ENCODE data around the gene BICC1.

BICC1 gene

DNA sequence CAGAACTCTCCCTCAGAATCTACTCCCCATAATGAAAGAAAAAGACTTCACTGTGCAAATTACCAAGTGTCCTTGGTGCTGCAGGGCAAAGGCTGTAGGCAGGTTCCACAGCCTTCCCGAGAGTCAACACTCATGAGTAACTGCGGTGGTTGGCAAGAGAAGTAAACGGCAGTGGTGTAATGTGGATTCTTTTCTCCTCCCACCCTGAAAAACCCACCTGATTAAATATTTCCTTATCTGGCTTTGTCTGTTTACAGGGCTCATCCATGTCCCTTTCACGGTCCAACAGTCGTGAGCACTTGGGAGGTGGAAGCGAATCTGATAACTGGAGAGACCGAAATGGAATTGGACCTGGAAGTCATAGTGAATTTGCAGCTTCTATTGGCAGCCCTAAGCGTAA, 300.9 kb downstream of the BICC1 start:
- DNase-seq (ENCODE audit: low read depth in 2 of 3, low spot score in 2 of 3), result no peak

DNA sequence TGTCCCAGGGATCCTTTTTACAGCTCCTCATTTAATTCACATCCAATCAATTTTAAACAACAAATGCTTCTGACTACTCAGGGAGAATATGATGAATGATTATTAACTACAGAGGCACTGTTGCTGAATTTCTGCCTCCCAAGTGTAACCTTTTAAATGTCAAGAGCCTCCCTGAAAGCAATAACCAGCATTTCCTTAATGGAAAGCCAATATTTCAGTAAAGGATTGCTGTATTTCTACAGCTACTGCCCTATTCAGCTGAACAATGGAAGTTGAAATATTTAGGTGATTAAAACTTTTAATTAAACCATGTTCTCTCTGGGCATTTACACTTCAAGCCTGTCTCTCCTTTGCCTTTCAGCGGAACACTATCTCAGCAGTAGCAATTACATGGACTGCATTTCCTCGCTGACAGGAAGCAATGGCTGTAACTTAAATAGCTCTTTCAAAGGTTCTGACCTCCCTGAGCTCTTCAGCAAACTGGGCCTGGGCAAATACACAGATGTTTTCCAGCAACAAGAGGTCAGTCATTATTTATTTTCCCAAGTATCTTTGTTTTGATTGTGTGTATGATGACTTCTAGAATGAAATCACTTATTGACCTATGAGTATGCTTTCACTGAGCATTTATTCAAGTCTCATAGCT, 304.7 kb downstream of the BICC1 start:
- no peak for DNase-seq (ENCODE audit: low read depth in 2 of 3, low spot score in 2 of 3)

DNA sequence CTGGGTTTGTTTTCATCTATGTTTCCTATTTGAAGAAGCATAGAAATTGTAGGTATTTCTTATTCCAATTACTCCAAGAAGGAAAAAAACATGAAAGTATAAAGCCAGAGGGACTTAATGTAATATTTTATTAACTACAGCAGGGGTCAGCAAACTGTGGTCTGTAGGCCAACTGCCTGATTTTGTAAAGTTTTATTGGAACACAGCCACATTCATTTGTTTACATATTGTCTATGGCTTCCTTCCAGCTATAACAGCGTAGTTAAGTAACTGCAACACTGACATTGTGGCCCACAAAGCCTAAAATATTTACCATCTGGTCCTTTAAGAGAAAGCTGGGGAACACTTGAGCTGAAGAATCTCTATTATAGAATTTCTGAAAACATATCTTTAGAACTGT, 306.2 kb downstream of the BICC1 start:
- no peak for DNase-seq (ENCODE audit: low read depth in 2 of 3, low spot score in 2 of 3)

DNA sequence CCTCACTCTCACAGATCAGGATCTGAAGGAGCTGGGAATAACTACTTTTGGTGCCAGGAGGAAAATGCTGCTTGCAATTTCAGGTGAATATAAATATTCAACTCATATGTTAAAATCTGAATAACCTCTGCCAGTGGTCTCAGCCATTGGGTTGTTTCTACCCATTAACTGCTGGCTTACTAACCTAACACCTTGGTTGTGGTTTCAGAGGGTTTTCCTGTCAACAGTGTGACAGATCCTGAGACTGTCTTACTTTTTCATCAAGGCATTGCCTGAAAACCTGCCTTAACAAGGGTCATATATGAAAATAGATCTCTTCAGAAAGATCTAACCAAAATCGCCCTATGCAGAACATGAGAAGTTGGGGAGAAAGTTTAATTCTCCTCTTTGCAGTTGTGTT, 307.7 kb downstream of the BICC1 start:
- DNase-seq (ENCODE audit: low read depth in 2 of 3, low spot score in 2 of 3), result no peak

DNA sequence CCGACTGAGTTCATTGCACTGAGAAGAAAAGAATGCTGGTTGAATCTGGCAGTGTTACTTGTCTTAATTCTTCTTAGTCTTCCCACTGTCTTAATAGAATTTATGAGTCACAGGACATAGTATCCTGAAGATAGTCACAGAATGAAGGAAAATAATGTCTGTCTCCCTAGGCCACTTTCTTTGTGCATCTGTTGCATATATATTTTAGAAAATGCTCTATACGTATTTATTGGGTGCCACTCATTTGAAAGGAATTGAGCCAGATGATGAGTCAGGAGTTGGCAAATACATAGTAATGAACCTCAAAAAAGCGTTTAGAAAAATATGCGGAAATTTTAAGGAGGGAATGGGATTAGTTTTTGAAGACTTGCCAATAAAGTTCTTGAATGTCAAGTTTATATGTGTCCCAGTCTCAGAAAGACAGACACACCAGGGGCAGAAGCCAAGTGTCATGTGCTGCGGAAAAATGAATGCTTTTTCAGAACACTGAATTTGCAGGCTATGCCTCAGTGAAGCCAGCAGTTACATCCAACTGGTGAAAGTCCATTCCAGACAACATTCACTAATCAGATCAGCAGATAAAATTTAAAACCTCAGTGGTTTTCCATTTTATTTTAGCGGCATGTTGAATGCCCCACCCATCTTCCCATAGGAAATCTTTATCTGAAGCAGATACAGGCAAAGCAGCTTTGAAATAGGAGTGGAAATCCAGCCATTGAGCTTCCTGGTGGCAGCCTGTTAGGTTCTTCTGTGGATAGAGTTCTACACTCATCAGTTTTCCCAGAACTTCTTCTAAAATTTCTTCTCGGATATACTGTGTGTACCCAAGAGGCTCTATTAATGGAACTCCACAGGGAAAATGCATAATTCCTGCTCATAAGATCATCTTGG, 308.4 kb downstream of the BICC1 start:
- DNase-seq (ENCODE audit: low read depth in 2 of 3, low spot score in 2 of 3), result no peak

DNA sequence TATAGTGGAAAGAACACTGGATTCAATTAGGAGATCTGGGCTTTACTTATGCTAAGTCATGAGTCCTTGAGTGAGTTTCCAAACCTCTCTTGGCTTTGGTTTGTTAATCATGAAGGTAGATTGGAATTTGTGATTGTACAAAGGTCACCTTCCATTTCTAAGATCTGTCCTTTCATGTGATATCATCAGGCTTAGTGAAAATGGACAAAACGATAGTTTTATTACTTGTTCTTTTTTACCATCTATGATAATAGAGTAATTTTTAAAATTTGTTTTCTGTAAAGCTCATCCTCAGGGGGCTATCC, 309.0 kb downstream of the BICC1 start:
- DNase-seq (ENCODE audit: low read depth in 2 of 3, low spot score in 2 of 3), result no peak

DNA sequence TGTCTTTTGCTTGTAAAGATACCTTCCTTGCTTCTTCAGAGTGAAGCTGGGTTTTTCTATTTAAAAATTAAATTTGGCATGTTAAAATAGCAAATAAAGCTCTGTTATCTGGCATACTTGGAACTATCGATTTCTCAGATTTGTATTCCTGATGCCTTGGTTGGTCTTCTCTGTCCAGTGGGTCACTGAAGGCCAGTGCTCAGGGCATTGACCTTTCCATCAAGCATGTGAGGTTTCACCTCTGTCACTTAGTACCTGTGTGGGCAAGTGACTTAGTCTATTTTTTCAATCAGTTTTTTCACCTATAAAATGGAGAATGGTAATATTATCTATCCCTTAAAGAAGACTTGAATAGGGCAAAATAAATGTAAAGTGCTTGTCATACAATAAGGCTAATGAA, 311.3 kb downstream of the BICC1 start:
- no peak for DNase-seq (ENCODE audit: low read depth in 2 of 3, low spot score in 2 of 3)

- no peak for DNase-seq (ENCODE audit: low read depth in 2 of 3, low spot score in 2 of 3)
Measured at GRCh38 chr10:58824396-58824795, 311.7 kb downstream of the BICC1 start.

- DNase-seq (ENCODE audit: low read depth in 2 of 3, low spot score in 2 of 3), result no peak
Measured at GRCh38 chr10:58826694-58827093, 314.0 kb downstream of the BICC1 start.

DNA sequence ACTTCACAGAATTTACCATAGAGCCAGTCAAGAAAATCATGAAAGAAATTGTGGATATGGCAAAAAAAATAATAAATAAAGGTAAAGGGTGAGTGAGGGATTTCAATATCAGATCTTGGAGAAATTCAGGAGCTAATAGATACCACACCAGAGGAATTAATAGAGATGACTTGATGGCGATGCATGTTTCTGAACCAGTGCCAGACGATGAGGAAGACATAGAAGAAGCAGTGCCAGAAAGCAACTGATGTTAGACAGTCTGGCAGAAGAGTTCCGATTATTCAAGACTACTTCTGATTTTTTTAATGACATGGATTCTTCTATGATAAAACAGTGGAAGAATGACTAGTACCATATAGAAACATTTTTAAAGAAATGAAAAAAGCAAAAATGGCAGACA, 314.7 kb downstream of the BICC1 start:
- no peak for DNase-seq (ENCODE audit: low read depth in 2 of 3, low spot score in 2 of 3)

GRCh38 chr10:58829839-58830238, 317.2 kb downstream of the BICC1 start:
- DNase-seq (ENCODE audit: low read depth in 2 of 3, low spot score in 2 of 3), result no peak

DNA sequence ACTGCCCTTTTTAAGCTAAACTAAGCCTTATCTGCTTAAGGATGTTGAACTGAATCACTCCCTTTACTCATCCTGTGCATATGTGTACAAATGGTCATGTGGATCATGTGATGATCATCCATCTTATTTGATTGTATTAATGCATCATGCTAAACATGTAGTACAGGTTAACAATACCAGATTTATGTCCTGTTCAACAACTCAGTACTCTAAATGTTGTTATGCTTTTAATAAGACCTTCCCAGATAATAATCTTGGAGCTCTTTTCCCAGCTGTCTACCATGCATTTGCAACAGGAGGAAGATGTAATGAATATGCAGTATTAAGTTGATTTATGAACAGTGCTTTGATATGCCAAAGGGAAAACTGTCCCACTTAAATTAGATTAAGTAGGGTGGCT, 318.0 kb downstream of the BICC1 start:
- DNase-seq (ENCODE audit: low read depth in 2 of 3, low spot score in 2 of 3), result no peak

GRCh38 chr10:58833771-58834561, 321.3 kb downstream of the BICC1 start:
- no peak for DNase-seq (ENCODE audit: low read depth in 2 of 3, low spot score in 2 of 3)

- no peak for DNase-seq (ENCODE audit: low read depth in 2 of 3, low spot score in 2 of 3)
Measured at GRCh38 chr10:58836176-58836700, 323.6 kb downstream of the BICC1 start.

DNA sequence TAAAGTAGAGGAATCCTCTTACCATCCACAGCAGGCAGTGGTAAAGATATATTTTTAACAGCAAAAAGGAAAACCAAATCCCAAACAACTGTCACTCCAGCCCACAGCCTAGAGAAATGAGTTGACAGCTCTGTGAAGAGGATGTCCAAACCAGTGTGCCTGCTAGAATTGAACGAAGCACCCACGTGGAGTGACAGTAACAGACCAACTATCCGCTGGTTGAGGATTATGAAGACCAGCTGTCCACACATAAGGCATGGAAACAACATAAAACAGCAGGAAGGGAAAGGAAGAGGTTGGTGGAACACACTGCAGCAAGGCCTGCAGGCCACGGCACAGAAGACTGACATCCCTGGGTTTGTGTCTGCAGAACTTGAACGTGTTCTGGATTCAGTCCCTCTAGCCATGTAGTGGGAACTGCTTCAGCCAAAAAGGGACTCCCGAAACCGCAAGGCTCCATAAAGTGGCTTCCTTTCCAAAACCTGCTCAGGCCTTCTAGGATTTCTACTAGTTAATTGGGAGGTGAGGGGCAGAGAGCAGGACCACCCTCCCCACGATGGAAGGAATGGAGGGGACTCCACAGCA, 324.4 kb downstream of the BICC1 start:
- no peak for DNase-seq (ENCODE audit: low read depth in 2 of 3, low spot score in 2 of 3)

- DNase-seq (ENCODE audit: low read depth in 2 of 3, low spot score in 2 of 3), result no peak
Measured at GRCh38 chr10:58837826-58838225, 325.2 kb downstream of the BICC1 start.

DNA sequence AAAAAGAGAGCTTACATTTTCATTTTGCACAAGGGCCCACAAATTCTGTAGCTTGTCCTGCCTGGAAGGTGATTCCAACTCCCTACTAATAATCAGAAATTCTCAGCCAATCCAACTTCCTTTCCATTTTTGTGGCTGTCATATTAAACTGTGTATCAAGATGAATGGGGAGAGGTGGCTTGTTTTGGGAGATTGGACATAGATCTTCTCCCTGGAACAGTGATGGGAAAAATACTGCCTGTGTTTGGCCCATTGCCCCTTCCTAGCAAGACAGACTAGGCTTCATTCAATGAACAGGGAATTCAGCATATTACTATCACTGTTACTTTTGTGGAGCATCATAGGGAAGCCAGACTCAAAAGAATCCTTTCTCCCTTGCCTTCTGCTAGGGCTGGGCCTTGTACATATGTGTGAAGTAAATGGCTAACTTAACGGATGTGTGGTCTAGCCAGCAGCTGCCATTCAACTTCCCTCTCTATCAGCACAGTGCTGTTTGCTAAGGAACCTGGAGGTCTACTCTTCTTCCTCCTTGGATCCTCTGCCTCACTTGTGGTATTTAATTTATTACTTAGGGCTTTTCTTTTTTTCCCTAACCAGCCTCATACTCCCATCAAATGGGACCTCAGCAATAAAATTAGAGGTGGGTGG, 326.0 kb downstream of the BICC1 start:
- DNase-seq (ENCODE audit: low read depth in 2 of 3, low spot score in 2 of 3), result no peak

DNA sequence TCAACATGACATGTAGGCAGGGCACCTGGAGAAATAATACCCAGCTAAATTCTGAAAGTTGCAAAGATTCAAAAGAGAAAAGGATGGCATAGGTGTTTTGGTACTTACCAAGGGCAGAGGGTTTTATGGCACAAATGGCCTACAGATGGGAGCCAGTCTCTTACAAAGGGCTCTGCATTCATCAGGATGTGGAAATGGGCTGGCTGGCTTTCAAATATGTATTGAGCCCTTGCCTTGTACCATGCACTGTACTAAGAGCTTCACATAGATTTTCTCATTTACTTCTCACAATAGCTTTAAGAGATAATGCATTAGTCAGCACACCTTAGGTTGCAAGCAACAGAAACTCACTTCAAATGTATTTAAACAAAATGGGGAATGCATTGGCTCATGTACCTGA, 327.1 kb downstream of the BICC1 start:
- no peak for DNase-seq (ENCODE audit: low read depth in 2 of 3, low spot score in 2 of 3)

DNA sequence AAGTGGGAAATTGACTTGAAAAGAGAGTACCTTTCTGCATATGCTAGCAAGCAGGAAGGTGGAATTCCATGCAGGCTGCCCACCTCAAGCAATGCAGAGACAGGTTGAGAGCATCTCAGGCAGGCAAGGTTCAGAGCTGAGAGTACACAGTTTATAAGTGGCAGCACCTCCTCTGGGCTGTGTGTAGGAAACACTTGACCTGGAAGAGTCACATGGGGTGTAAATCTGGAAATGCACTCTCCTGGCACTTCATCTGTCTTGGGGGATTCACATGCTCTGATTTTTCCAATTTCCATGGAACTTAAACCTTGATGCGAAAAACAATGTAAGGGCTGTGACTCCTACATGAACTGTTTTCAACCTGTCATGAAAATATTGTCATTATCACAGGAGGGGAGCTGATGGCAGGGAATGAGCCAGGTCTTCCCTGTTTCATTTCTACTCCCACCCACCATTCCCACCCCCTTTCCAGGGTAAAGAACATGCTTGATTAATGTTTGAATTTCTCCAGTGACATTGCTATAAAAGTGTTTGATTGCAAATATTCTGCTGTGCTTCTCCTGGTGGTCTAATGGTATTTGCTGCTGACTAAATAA, 328.3 kb downstream of the BICC1 start:
- DNase-seq (ENCODE audit: low read depth in 2 of 3, low spot score in 2 of 3), result no peak

DNA sequence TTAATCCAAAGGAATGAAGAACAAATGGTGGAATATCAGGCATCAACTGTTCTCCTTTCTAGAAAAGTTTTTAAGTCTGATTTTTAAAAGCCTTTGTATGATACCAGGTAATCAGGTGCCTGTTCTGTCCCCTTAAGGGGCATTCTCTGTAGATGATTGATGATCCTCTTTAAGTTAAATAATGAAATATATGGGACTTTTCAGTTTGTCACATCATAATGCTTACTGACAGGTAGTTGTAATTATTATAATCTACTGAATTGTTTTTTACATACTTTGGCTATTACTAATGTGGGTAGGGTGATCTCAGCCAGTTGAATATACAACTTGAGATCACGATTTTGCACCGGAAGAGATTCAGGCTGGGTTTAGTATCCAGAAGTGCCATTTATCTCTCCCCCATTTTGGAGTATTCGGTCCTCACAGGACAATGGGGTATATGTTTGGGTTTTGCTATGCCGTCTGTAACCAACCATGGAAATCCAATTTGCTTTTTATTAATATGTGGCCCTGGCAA, 330.2 kb downstream of the BICC1 start:
- DNase-seq (ENCODE audit: low read depth in 2 of 3, low spot score in 2 of 3), result no peak

All from activated CD8-positive, alpha-beta memory T cell treated with anti-CD3 and anti-CD28 coated beads for 48 hours (primary cell).